Tibial nerve (tissue), 4 donors: ENCODE data around the gene PLA1A. TPM values are rescaled to one million over a fixed set of nuclear protein-coding genes. Genes with fewer than 3 reads are reported as not detected.
A peak's percentile ranks its signal among the peaks of the same experiment; 100 is the strongest.
"Not testable (repeated sequence)": the region's sequence is repeated elsewhere in the genome, so short reads cannot be mapped to it uniquely, and the experiment has no call there.

ENCODE experiments used
- DNase-seq, 2 donors: peaks; one replicate each; pipeline ENCODE4 v3.0.0-alpha.2; 2019; ENCODE audit warnings: low spot score in 2 of 2
- H3K27ac ChIP-seq, 4 donors: fragments of 200-600 bp; sonication (generic) in 3 of 4; one replicate each; pipeline ENCODE4 v1.5.1; 2017 to 2019; ENCODE audit warnings: mild to moderate bottlenecking in 1 of 4
- H3K27me3 ChIP-seq, 2 donors: fragments of 200-600 bp; sonication (generic) in 1 of 2; one replicate each; pipeline versions ENCODE4 v1.5.1 to v1.6.0; 2017 to 2019
- H3K36me3 ChIP-seq, 3 donors: fragments of 200-600 bp; sonication (generic); one replicate each; pipeline ENCODE4 v1.5.1; 2018 to 2019
- H3K4me1 ChIP-seq, 4 donors: fragments of 200-600 bp; sonication (generic) in 3 of 4; one replicate each; pipeline ENCODE4 v1.5.1; 2017 to 2019
- H3K4me3 ChIP-seq, 4 donors: fragments of 200-600 bp; sonication (generic) in 3 of 4; one replicate each; pipeline ENCODE4 v1.5.1; 2017 to 2019; ENCODE audit warnings: mild to moderate bottlenecking in 1 of 4, moderate library complexity in 1 of 4
- H3K9me3 ChIP-seq, 4 donors: fragments of 200-600 bp; sonication (generic) in 3 of 4; one replicate each; pipeline ENCODE4 v1.5.1; 2017 to 2019
- EP300 ChIP-seq, 2 donors: sonication (generic); formaldehyde crosslinking; IDR thresholded peaks; one replicate each; pipeline ENCODE4 v1.6.1; 2017; ENCODE audit warnings: antibody characterized with exemption in 2 of 2, mild to moderate bottlenecking in 1 of 2
- POLR2A ChIP-seq, 2 donors: fragments of 450-650 bp; IDR thresholded peaks; one replicate each; pipeline ENCODE4 v1.6.1; 2017; ENCODE audit warnings: antibody characterized with exemption in 2 of 2, mild to moderate bottlenecking in 2 of 2, moderate library complexity in 2 of 2
- WGBS, 2 donors: methylation state at CpG; one replicate each; pipeline ENCODE4 v1.1.5; 2018; 5-methylcytosine and 5-hydroxymethylcytosine counted together
- total RNA-seq, 4 donors: library from RNA; depleted of rRNA; stranded (reverse); fragments of >200 nt; gene quantifications; one replicate each; pipeline ENCODE4 v1.1.0, GENCODE V29; 2016
- TF ChIP-seq, protein P1 (sequence below), 5 experiments: fragments of 200-600 bp in 3 of 5; fragments of 450-650 bp in 2 of 5; sonication (generic) in 3 of 5; IDR thresholded peaks; one replicate each; pipeline ENCODE4 v1.5.1; 2016 to 2019; ENCODE audit warnings: antibody characterized with exemption in 5 of 5, mild to moderate bottlenecking in 3 of 5, moderate library complexity in 2 of 5

PLA1A gene
- total RNA-seq, 4 donors from 2014 or later: 2.5 to 12.0 (median 3.9) TPM; not detected in 1

DNA sequence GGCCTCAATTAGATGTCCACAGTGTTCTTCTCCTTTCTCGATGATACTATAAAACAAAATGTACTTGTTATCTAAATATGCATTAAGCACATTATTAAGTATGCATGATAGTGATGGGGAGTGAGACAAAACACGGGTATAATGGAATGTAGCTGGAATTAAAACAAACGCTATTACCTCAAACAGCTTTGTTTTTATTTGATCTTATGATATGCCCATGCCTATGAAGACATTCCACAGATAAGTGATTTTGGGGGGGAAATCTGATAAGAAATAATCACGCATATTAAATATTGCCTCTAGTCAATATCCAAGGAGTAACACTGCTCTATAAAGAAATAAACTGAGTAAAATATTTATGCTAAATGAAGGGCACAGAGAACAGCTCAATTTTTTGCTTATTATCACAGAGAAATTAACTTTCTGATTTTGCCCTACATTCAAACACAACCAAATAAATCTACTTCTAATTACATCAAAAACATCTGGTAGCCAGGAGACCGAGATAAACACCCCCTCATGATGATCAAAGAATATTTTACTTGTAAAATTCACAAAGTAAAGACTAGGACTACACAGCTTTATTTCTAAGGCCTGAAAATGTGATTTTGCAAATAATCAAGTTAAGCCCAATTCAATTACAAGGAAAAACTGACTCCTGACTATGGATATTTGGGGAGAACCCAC is 77.6 kb downstream of the PLA1A start:
- DNase-seq: no peak
- Histone ChIP-seq H3K36me3 (peaks cover 0 to 40% (median 4%) of the 10 kb centered on the region in 3 donors), H3K4me1 (peaks cover 0 to 28% (median 13%) of the 10 kb centered on the region in 4 donors), H3K27me3 (no peaks in the 10 kb centered on the region), H3K4me3 (no peak overlapping the region), H3K9me3 (no peaks in the 10 kb centered on the region), H3K27ac (peak overlapping the region in 3 of 4 donors; percentile 91 to 96 (median 92))
- TF ChIP-seq, protein P1, sequence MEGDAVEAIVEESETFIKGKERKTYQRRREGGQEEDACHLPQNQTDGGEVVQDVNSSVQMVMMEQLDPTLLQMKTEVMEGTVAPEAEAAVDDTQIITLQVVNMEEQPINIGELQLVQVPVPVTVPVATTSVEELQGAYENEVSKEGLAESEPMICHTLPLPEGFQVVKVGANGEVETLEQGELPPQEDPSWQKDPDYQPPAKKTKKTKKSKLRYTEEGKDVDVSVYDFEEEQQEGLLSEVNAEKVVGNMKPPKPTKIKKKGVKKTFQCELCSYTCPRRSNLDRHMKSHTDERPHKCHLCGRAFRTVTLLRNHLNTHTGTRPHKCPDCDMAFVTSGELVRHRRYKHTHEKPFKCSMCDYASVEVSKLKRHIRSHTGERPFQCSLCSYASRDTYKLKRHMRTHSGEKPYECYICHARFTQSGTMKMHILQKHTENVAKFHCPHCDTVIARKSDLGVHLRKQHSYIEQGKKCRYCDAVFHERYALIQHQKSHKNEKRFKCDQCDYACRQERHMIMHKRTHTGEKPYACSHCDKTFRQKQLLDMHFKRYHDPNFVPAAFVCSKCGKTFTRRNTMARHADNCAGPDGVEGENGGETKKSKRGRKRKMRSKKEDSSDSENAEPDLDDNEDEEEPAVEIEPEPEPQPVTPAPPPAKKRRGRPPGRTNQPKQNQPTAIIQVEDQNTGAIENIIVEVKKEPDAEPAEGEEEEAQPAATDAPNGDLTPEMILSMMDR (IDR thresholded peaks at IDR 0.05): no peak
- TF ChIP-seq EP300 (IDR thresholded peaks at IDR 0.05) (no peak), POLR2A (IDR thresholded peaks at IDR 0.05) (no peak)
- 73 to 93% methylated on average over 5 of the region's 5 CpGs for WGBS, 2 donors

DNA sequence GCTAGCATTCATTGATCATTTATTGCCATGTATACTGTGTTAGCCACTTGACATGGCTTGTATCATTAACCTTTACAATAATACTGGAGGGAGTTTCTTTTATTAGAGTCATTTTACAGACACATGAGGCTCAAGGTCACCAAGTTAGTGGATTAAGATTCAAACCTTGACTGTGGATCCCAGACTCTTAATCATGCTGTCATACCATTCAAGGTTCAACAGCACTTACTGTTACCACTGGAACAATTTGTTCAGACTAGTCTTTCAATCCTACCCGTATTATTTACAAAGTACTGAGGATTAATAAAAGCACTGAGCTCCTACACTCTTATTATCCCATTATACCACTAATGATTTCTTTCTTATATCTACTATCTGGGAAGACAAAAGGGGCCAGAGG is 78.3 kb downstream of the PLA1A start:
- H3K36me3 ChIP-seq: peaks cover 0 to 39% (median 4%) of the 10 kb centered on the region in 3 donors
- H3K9me3 ChIP-seq: no peaks in the 10 kb centered on the region
- TF ChIP-seq, protein P1 (IDR thresholded peaks at IDR 0.05): no peak
- no peak for TF ChIP-seq EP300 (IDR thresholded peaks at IDR 0.05)
- no peak for TF ChIP-seq POLR2A (IDR thresholded peaks at IDR 0.05)
- H3K27me3 ChIP-seq: no peaks in the 10 kb centered on the region
- 53 to 68% methylated on average over 1 of the region's 1 CpG for WGBS, 2 donors
- peak overlapping the region; percentile 91 to 96 (median 94) for H3K27ac ChIP-seq
- H3K4me1 ChIP-seq: peaks cover 0 to 26% (median 13%) of the 10 kb centered on the region in 4 donors
- DNase-seq: no peak
- H3K4me3 ChIP-seq: peak overlapping the region; percentile 63 to 78 (median 68)

DNA sequence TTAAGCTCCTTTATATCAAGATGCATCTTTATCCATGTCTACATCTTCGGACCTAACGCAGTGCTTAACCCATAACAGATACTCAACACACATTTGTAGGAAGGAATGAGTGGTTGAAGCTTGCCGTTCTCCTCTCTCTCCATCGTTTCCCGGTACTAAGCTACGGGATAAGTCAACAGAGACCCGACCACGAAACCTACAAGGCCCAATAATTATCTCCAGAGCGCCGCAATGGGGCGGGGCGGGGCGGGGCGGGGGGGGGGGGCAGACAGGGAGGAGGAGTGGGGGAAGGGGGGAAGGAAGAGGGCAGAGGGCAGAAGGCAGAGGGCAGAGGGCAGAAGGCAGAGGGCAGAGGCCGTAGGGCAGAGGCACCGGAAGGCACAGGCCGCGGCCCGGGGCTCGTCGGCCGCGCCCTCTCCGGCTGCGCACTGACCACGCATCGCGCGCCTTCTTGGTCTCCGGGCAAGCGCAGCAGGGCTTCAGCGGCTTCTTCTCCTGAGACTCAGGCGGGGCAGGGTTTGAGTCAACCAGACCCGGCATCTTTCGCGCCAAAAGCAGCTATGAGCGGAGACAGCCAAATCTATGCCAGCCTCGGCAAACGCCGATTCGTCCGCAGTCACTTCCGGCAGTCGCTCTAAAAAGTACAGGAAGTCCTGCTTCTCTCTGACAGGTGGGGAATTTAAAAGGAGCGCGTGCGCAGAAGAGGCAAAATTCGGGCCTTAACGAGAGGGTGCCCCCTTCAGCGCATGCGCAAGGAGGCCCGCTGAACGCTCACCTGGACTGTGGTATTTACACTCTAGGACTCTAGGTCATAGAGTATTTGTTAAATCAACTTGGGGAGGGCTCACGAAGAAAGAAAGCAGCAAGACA is 79.3 kb downstream of the PLA1A start, which contains the start of gene COX17:
COX17 (minus strand) TSS at position 636 of the 870 bp plus-strand sequence; CDS start at position 540, 96 bp downstream.
- 1% methylated on average over 51 to 52 of the region's 54 CpGs for WGBS, 2 donors
- H3K4me1 ChIP-seq: peaks cover 0 to 26% (median 13%) of the 10 kb centered on the region in 4 donors
- H3K36me3 ChIP-seq: peaks cover 0 to 29% (median 4%) of the 10 kb centered on the region in 3 donors
- H3K27me3 ChIP-seq: no peaks in the 10 kb centered on the region
- peak; percentile 85 to 87 for DNase-seq
- H3K9me3 ChIP-seq: no peaks in the 10 kb centered on the region
- H3K4me3 ChIP-seq: peak within 1 kb of the TSS; percentile 63 to 78 (median 68)
- peak within 1 kb of the TSS; percentile 91 to 96 (median 94) for H3K27ac ChIP-seq
- TF ChIP-seq EP300 (IDR thresholded peaks at IDR 0.05) (peak; percentile 60 to 92), POLR2A (IDR thresholded peaks at IDR 0.05) (peak; percentile 28 to 74)
- TF ChIP-seq, protein P1 (IDR thresholded peaks at IDR 0.05): peak in 1 of 5 experiments; percentile 26

DNA sequence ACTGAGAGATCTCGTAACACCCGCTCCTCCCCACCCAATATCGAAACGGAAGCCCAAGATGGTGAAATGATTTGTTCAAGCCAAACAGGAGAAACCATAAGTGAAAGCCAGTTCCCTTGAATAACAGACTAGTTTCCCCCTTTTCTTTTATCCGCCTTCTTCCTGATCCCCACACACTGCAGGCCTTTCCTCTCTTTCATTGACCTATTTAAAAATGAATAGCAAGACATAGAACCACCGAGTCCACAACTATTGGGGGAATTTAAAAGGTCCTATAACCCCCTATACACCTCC is 79.9 kb downstream of the PLA1A start:
- no peaks in the 10 kb centered on the region for H3K27me3 ChIP-seq
- no peaks in the 10 kb centered on the region for H3K9me3 ChIP-seq
- peaks cover 0 to 26% (median 13%) of the 10 kb centered on the region in 4 donors for H3K4me1 ChIP-seq
- peak overlapping the region; percentile 63 to 78 (median 68) for H3K4me3 ChIP-seq
- H3K27ac ChIP-seq: peak overlapping the region; percentile 91 to 96 (median 94)
- DNase-seq: no peak
- WGBS, 2 donors: 3 to 7% methylated on average over 6 of the region's 6 CpGs
- peaks cover 0 to 23% (median 4%) of the 10 kb centered on the region in 3 donors for H3K36me3 ChIP-seq
- TF ChIP-seq, protein P1 (IDR thresholded peaks at IDR 0.05): no peak
- TF ChIP-seq EP300 (IDR thresholded peaks at IDR 0.05) (no peak), POLR2A (IDR thresholded peaks at IDR 0.05) (no peak)

DNA sequence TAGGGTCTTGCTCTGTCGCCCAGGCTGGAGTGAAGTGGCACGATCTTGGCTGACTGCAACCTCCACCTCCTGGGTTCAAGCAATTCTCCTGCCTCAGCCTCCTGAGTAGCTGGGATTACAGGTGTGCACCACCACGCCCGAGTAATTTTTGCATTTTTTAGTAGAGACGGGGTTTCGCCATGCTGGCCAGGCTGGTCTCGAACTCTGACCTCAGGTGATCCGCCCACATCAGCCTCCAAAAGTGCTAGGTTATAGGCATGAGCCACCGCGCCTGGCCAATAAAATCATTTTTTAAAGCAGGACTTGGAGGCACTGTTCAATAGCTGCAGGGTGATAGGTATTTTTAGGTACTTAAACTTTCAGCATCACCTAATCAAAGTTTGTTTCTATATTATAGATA is 80.5 kb downstream of the PLA1A start:
- H3K9me3 ChIP-seq, DNase-seq, H3K4me3 ChIP-seq, H3K27me3 ChIP-seq: not testable (repeated sequence)
- H3K4me1 ChIP-seq: peaks cover 0 to 26% (median 13%) of the 10 kb centered on the region in 4 donors
- H3K27ac ChIP-seq: peak overlapping the region in 2 of 4 donors; percentile 91 to 96
- 97 to 98% methylated on average over 10 of the region's 10 CpGs for WGBS, 2 donors
- peaks cover 0 to 17% (median 0%) of the 10 kb centered on the region in 3 donors for H3K36me3 ChIP-seq

Other genes with a start within 250 kb of the PLA1A start
- gene TMEM39A, start 134.3 kb upstream of the PLA1A start, total RNA-seq: 10 to 100 TPM; 23.9 to 62.2 (median 36.7) TPM
- 10 to 100 TPM; 12.7 to 24.5 (median 13.6) TPM for gene POGLUT1, start 128.9 kb upstream of the PLA1A start, total RNA-seq
- gene TIMMDC1, start 99.3 kb upstream of the PLA1A start, total RNA-seq: 100 to 1,000 TPM in 1 of 4 donors, 10 to 100 TPM in 3; 57.9 to 104 (median 75.7) TPM
- gene CD80, start 38.3 kb upstream of the PLA1A start, total RNA-seq: not detected
- 10 to 100 TPM in 2 of 4 donors, 1 to 10 TPM in 2; 7.6 to 12.0 (median 9.1) TPM for gene ADPRH, start 18.4 kb upstream of the PLA1A start, total RNA-seq
- 1 to 10 TPM in 3 of 4 donors, under 1 TPM in 1; 0.90 to 3.3 (median 2.5) TPM for gene POPDC2, start 62.7 kb downstream of the PLA1A start, total RNA-seq
- gene COX17, start 79.5 kb downstream of the PLA1A start, total RNA-seq: 10 to 100 TPM; 17.8 to 40.8 (median 35.1) TPM
- gene CFAP91, start 105.1 kb downstream of the PLA1A start, total RNA-seq: 10 to 100 TPM; 11.4 to 23.7 (median 15.8) TPM
- under 1 TPM in 2 of 4 donors, not detected in 2; 0.39 to 0.87 TPM for gene NR1I2, start 184.2 kb downstream of the PLA1A start, total RNA-seq